Uterus (tissue), 2 donors: Measurements from ENCODE around the gene LAIR1.

ENCODE experiments used
- CTCF ChIP-seq, 4 experiments: fragments of 200-600 bp in 2 of 4; fragments of 450-650 bp in 2 of 4; sonication (generic) in 2 of 4; IDR thresholded peaks; one replicate each; pipeline ENCODE4 v1.5.1; 2016 to 2019; ENCODE audit warnings: antibody characterized with exemption in 4 of 4, mild to moderate bottlenecking in 2 of 4, moderate library complexity in 1 of 4
- POLR2A ChIP-seq, 2 donors: fragments of 450-650 bp; IDR thresholded peaks; one replicate each; pipeline ENCODE4 v1.6.1; 2016; ENCODE audit warnings: antibody characterized with exemption in 2 of 2, mild to moderate bottlenecking in 1 of 2, moderate library complexity in 1 of 2

DNA sequence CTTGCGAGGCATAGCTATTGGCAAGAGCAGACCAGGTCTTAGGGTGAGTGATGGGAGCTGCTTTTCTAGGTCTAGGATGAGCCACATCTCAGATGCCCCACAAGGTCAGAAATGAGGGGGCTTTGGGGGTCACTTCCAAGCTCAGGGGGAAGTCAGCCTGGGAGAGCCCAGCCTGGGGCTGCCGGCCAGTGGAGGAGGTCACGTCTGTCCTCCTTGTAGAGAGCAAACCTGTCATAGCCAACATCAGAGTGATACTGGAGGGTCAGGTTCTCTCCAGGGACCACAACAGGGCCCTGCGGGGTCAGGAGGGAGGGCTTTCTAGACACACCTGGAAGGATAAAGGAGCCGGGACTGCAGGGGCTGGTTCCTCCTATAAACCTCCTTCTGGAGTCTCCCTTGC is 54.2 kb downstream of the LAIR1 start:
- TF ChIP-seq CTCF (IDR thresholded peaks at IDR 0.05) (no peak), POLR2A (IDR thresholded peaks at IDR 0.05) (no peak)
